IMR-90 (cell line): Measurements from ENCODE around the gene CD79B. TPM values are rescaled to one million over a fixed set of nuclear protein-coding genes. Genes with fewer than 3 reads are reported as not detected.

ENCODE experiments used
- ATAC-seq: fragments of 200-7000 bp; cut with Tn5 transposase; 2 replicates; pipeline ENCODE4 v1.9.1; 2020; ENCODE audit warnings: low read depth, mild to moderate bottlenecking, moderate library complexity
- BruUV-seq: library from RNA; stranded (reverse); fragments of 400-500 nt; replicated peaks from 2 replicates; lab custom pipeline; 2021; lab: Mats Ljungman, UMichigan
- CTCF ChIA-PET: fragments of 300-600 bp; formaldehyde crosslinking; extraction: SDS; loops from one replicate; lab custom pipeline; 2021; ENCODE audit warnings: antibody characterized with exemption; lab: Yijun Ruan, JAX
- POLR2A ChIA-PET: fragments of 300-600 bp; sonication (Branson Sonifier 250); formaldehyde crosslinking; loops from one replicate; lab custom pipeline; 2022; ENCODE audit warnings: antibody characterized with exemption; ENCODE audit not compliant: unreplicated experiment; lab: Charles Lee
- DNase-seq: peaks from one replicate; pipeline ENCODE4 v3.0.0; 2013
- H2AFZ ChIP-seq: replicated peaks from 2 replicates; pipeline ENCODE3; 2013; ENCODE audit warnings: low read length, mild to moderate bottlenecking; ENCODE audit not compliant: poor library complexity
- H2AK5ac ChIP-seq: 2 replicates; pipeline ENCODE4 v1.6.1; 2013; ENCODE audit warnings: low read depth, low read length, inconsistent platforms
- H2AK9ac ChIP-seq: replicated peaks from 2 replicates; pipeline ENCODE3; 2013; ENCODE audit warnings: mild to moderate bottlenecking, low read depth, low read length, moderate library complexity; ENCODE audit not compliant: poor library complexity
- H2BK120ac ChIP-seq: 2 replicates; pipeline ENCODE4 v1.6.1; 2013; ENCODE audit warnings: low read depth, low read length, inconsistent platforms
- H2BK15ac ChIP-seq: 3 replicates; pipeline ENCODE4 v1.6.1; 2013; ENCODE audit warnings: low read depth, low read length, inconsistent platforms
- H2BK20ac ChIP-seq: 2 replicates; pipeline ENCODE4 v1.6.1; 2013; ENCODE audit warnings: low read depth, mild to moderate bottlenecking, inconsistent platforms, low read length, moderate library complexity
- H2BK5ac ChIP-seq: 2 replicates; pipeline ENCODE4 v1.6.1; 2013; ENCODE audit warnings: mild to moderate bottlenecking, low read depth, low read length, inconsistent platforms; ENCODE audit not compliant: poor library complexity, severe bottlenecking
- H3K14ac ChIP-seq: replicated peaks from 2 replicates; pipeline ENCODE4 v1.6.1; 2013; ENCODE audit warnings: low read depth, low read length, inconsistent platforms
- H3K18ac ChIP-seq: 2 replicates; pipeline ENCODE4 v1.6.1; 2013; ENCODE audit warnings: low read depth, low read length, control low read depth
- H3K23ac ChIP-seq: 2 replicates; pipeline ENCODE4 v1.6.1; 2013; ENCODE audit warnings: low read depth, low read length, inconsistent platforms
- H3K27ac ChIP-seq: 2 replicates; pipeline ENCODE4 v1.5.1; 2013; ENCODE audit warnings: mild to moderate bottlenecking, control low read depth, low read length; ENCODE audit not compliant: insufficient read depth
- H3K27me3 ChIP-seq: 2 replicates; pipeline ENCODE4 v1.6.1; 2013; ENCODE audit warnings: low read length; ENCODE audit not compliant: control insufficient read depth, insufficient read depth
- H3K36me3 ChIP-seq: 2 replicates; pipeline ENCODE4 v1.6.1; 2013; ENCODE audit warnings: low read length, mixed read lengths; ENCODE audit not compliant: control insufficient read depth, insufficient read depth
- H3K4ac ChIP-seq: 2 replicates; pipeline ENCODE4 v1.6.1; 2013; ENCODE audit warnings: low read depth, low read length, inconsistent platforms
- H3K4me1 ChIP-seq: 2 replicates; pipeline ENCODE4 v1.6.1; 2013; ENCODE audit warnings: low read length, mixed read lengths; ENCODE audit not compliant: control insufficient read depth, insufficient read depth
- H3K4me2 ChIP-seq: 2 replicates; pipeline ENCODE4 v1.6.1; 2013; ENCODE audit warnings: low read depth, mild to moderate bottlenecking, control low read depth, low read length, moderate library complexity
- H3K4me3 ChIP-seq: 2 replicates; pipeline ENCODE4 v1.5.1; 2013; ENCODE audit warnings: low read depth, mild to moderate bottlenecking, control low read depth, low read length, moderate library complexity; ENCODE audit not compliant: insufficient read depth
- H3K56ac ChIP-seq: 2 replicates; pipeline ENCODE4 v1.6.1; 2013; ENCODE audit warnings: low read length, inconsistent platforms; ENCODE audit not compliant: insufficient read depth; ENCODE audit errors: extremely low read depth
- H3K79me1 ChIP-seq, 2 experiments: 2 replicates each; pipeline ENCODE4 v1.6.1; 2013; ENCODE audit warnings: low read length in 2 of 2, inconsistent platforms in 1 of 2, low read depth in 1 of 2
- H3K9ac ChIP-seq: 2 replicates; pipeline ENCODE4 v1.6.1; 2013; ENCODE audit warnings: low read depth, low read length, control low read depth
- H3K9me1 ChIP-seq: 2 replicates; pipeline ENCODE4 v1.6.1; 2013; ENCODE audit warnings: low read length, inconsistent platforms; ENCODE audit not compliant: insufficient read depth
- H3K9me3 ChIP-seq: 2 replicates; pipeline ENCODE4 v1.6.1; 2013; ENCODE audit warnings: low read length; ENCODE audit not compliant: control insufficient read depth, insufficient read depth
- H4K20me1 ChIP-seq: 2 replicates; pipeline ENCODE4 v1.6.1; 2013; ENCODE audit warnings: low read length, inconsistent platforms; ENCODE audit not compliant: insufficient read depth
- H4K5ac ChIP-seq: 2 replicates; pipeline ENCODE4 v1.6.1; 2013; ENCODE audit warnings: mild to moderate bottlenecking, low read depth, low read length, control low read depth
- H4K8ac ChIP-seq, 2 experiments: 2 replicates each; pipeline ENCODE4 v1.6.1; 2013; ENCODE audit warnings: low read depth in 2 of 2, low read length in 2 of 2, control low read depth in 1 of 2, inconsistent platforms in 1 of 2
- H4K91ac ChIP-seq: 2 replicates; pipeline ENCODE4 v1.6.1; 2013; ENCODE audit warnings: low read depth, low read length, inconsistent platforms; ENCODE audit not compliant: insufficient read depth
- BHLHE40 ChIP-seq: fragments of 150-350 bp; IDR thresholded peaks from 2 replicates; pipeline ENCODE4 v1.6.1; 2016; ENCODE audit warnings: mild to moderate bottlenecking, low read depth, low read length
- FOS ChIP-seq: fragments of 150-350 bp; IDR thresholded peaks from 2 replicates; pipeline ENCODE4 v1.6.1; 2016; ENCODE audit warnings: low read depth, low read length
- MAFK ChIP-seq: IDR thresholded peaks from 2 replicates; pipeline ENCODE4 v1.6.1; 2012; ENCODE audit warnings: low read depth, low read length, improper control_type of control experiment
- MAZ ChIP-seq: IDR thresholded peaks from 2 replicates; pipeline ENCODE4 v1.6.1; 2012; ENCODE audit warnings: low read depth, mild to moderate bottlenecking, low read length, improper control_type of control experiment, moderate library complexity, borderline replicate concordance
- MXI1 ChIP-seq: IDR thresholded peaks from 2 replicates; pipeline ENCODE4 v1.6.1; 2012; ENCODE audit warnings: low read depth, mild to moderate bottlenecking, low read length, moderate library complexity, borderline replicate concordance
- NFE2L2 ChIP-seq: fragments of 150-350 bp; IDR thresholded peaks from 2 replicates; pipeline ENCODE4 v1.6.1; 2016; ENCODE audit warnings: low read depth, mild to moderate bottlenecking, low read length
- POLR2A ChIP-seq: IDR thresholded peaks from 2 replicates; pipeline ENCODE4 v1.6.1; 2012; ENCODE audit warnings: mild to moderate bottlenecking, low read depth, low read length
- RAD21 ChIP-seq: IDR thresholded peaks from 2 replicates; pipeline ENCODE4 v1.6.1; 2012; ENCODE audit warnings: low read length, improper control_type of control experiment
- RCOR1 ChIP-seq: IDR thresholded peaks from 2 replicates; pipeline ENCODE4 v1.6.1; 2012; ENCODE audit warnings: mild to moderate bottlenecking, low read length, improper control_type of control experiment; ENCODE audit not compliant: insufficient replicate concordance
- SMC3 ChIP-seq: fragments of 150-350 bp; IDR thresholded peaks from 2 replicates; pipeline ENCODE4 v1.6.1; 2016; ENCODE audit warnings: low read depth, mild to moderate bottlenecking, antibody characterized with exemption, low read length, moderate library complexity
- USF2 ChIP-seq: fragments of 150-350 bp; IDR thresholded peaks from 2 replicates; pipeline ENCODE4 v1.6.1; 2017; ENCODE audit warnings: mild to moderate bottlenecking, antibody characterized with exemption, low read length, low read depth
- WGBS, 2 experiments: methylation state at CpG; one replicate each; pipeline versions ENCODE4 v1.1.5 to v1.1.7; 2013; ENCODE audit warnings: missing lambda C conversion rate in 2 of 2; ENCODE audit not compliant: insufficient read length in 1 of 2; ENCODE audit errors: extremely low coverage in 2 of 2; 5-methylcytosine and 5-hydroxymethylcytosine counted together
- dilution Hi-C: fragments of 300-500 bp; cut with HindIII; formaldehyde crosslinking; loops from one replicate; pipeline ENCODE4 v1.14.3; 2018; ENCODE audit warnings: low sequenced_read_pairs; ENCODE audit not compliant: unreplicated experiment
- in situ Hi-C: fragments of 300-500 bp; cut with MboI; formaldehyde crosslinking; loops from 3 replicates; pipeline ENCODE4 v1.14.3; 2019; ENCODE audit warnings: low sequenced_read_pairs, inconsistent platforms, mixed read lengths
- intact Hi-C: fragments of 100-400 bp; cut with micrococcal nuclease; formaldehyde crosslinking; loops from 2 replicates; pipeline ENCODE4 v1.10.0; 2022
- polyA plus RNA-seq, 3 experiments: library from polyadenylated mRNA; depleted of rRNA; stranded (reverse); fragments of >200 nt; gene quantifications; 2 replicates each; pipeline ENCODE4 v1.2.3, GENCODE V29; 2012; ENCODE audit warnings: low replicate concordance in 1 of 3
- total RNA-seq: library from RNA; depleted of rRNA; stranded (reverse); fragments of >200 nt; gene quantifications from 2 replicates; pipeline ENCODE4 v1.2.3, GENCODE V29; 2012
- TF ChIP-seq, protein P1 (sequence below): conservative IDR thresholded peaks from 2 replicates; pipeline ENCODE4 v1.5.1; 2012; ENCODE audit warnings: mild to moderate bottlenecking, low read depth, low read length, improper control_type of control experiment
- TF ChIP-seq, protein P2 (sequence below): fragments of 150-350 bp; IDR thresholded peaks from 2 replicates; pipeline ENCODE4 v1.6.1; 2016; ENCODE audit warnings: low read depth, mild to moderate bottlenecking, low read length, moderate library complexity, borderline replicate concordance

Gene CD79B
- total and polyA plus RNA-seq, 2 of the 4 experiments (the other 2 are of a cell fraction), result not detected

- H2BK5ac ChIP-seq, result no peak overlapping the region
- no peak overlapping the region for H2BK15ac ChIP-seq
- DNase-seq, result no peak
- no peak overlapping the region for H3K18ac ChIP-seq
- H2AFZ ChIP-seq, result no peak overlapping the region
- no peaks in the 10 kb centered on the region for H3K36me3 ChIP-seq
- no peak overlapping the region for H2AK9ac ChIP-seq
- H3K27me3 ChIP-seq, result peaks cover 52% of the 10 kb centered on the region
- H2BK120ac ChIP-seq, result no peak overlapping the region
- no peak overlapping the region for H3K14ac ChIP-seq
- H3K79me1 ChIP-seq, result no peaks in the 10 kb centered on the region
- H3K56ac ChIP-seq, result no peak overlapping the region
- H3K4me1 ChIP-seq, result no peaks in the 10 kb centered on the region
- no peak overlapping the region for H3K4ac ChIP-seq
- ChIA-PET CTCF (no interaction called here), POLR2A (no interaction called here)
- H3K9me1 ChIP-seq, result no peaks in the 10 kb centered on the region
- in situ Hi-C loops, result loop anchor here (10.0 kb wide), 2 partner anchors 110 to 370 kb away; partner anchors contain the start of gene ICAM2
- no peak overlapping the region for H4K91ac ChIP-seq
- BruUV-seq, result no TSS peak
- TF ChIP-seq USF2, result no peak
- no peak for TF ChIP-seq POLR2A
- TF ChIP-seq MXI1, result no peak
- TF ChIP-seq, protein P1, sequence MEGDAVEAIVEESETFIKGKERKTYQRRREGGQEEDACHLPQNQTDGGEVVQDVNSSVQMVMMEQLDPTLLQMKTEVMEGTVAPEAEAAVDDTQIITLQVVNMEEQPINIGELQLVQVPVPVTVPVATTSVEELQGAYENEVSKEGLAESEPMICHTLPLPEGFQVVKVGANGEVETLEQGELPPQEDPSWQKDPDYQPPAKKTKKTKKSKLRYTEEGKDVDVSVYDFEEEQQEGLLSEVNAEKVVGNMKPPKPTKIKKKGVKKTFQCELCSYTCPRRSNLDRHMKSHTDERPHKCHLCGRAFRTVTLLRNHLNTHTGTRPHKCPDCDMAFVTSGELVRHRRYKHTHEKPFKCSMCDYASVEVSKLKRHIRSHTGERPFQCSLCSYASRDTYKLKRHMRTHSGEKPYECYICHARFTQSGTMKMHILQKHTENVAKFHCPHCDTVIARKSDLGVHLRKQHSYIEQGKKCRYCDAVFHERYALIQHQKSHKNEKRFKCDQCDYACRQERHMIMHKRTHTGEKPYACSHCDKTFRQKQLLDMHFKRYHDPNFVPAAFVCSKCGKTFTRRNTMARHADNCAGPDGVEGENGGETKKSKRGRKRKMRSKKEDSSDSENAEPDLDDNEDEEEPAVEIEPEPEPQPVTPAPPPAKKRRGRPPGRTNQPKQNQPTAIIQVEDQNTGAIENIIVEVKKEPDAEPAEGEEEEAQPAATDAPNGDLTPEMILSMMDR, result no peak
- no peak for TF ChIP-seq RCOR1
- TF ChIP-seq, protein P2, sequence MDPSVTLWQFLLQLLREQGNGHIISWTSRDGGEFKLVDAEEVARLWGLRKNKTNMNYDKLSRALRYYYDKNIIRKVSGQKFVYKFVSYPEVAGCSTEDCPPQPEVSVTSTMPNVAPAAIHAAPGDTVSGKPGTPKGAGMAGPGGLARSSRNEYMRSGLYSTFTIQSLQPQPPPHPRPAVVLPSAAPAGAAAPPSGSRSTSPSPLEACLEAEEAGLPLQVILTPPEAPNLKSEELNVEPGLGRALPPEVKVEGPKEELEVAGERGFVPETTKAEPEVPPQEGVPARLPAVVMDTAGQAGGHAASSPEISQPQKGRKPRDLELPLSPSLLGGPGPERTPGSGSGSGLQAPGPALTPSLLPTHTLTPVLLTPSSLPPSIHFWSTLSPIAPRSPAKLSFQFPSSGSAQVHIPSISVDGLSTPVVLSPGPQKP, result no peak
- TF ChIP-seq SMC3, result no peak
- TF ChIP-seq BHLHE40, result no peak
- TF ChIP-seq NFE2L2, result no peak
- TF ChIP-seq FOS, result no peak
- TF ChIP-seq RAD21, result no peak
- TF ChIP-seq MAFK, result no peak
- no peak for TF ChIP-seq MAZ
- H4K20me1 ChIP-seq, result no peaks in the 10 kb centered on the region
- H2BK20ac ChIP-seq, result no peak overlapping the region
- no peaks in the 10 kb centered on the region for H3K9me3 ChIP-seq
- H3K23ac ChIP-seq, result no peak overlapping the region
- H4K5ac ChIP-seq, result no peak overlapping the region
- no peak overlapping the region for H3K9ac ChIP-seq
- no peak overlapping the region for H4K8ac ChIP-seq
- no peak overlapping the region for H2AK5ac ChIP-seq
- ATAC-seq, result no peak
- dilution Hi-C loops, result no loop called here
- intact Hi-C loops, result loop anchor here (10.0 kb wide), 1 partner anchor 370 kb away; no protein-coding TSS in a partner anchor
- no peak overlapping the region for H3K27ac ChIP-seq
- no peak overlapping the region for H3K4me3 ChIP-seq
- 100% methylated on average over 2 of the region's 7 CpGs; no CpG with 5 or more reads in 1 of the 2 experiments for WGBS, 2 experiments
- no peak overlapping the region for H3K4me2 ChIP-seq
Observed at GRCh38 chr17:63914471-63914870, 17.7 kb downstream of the CD79B start.
